ENCODE results near the gene SNAI3.

SNAI3 gene

DNA sequence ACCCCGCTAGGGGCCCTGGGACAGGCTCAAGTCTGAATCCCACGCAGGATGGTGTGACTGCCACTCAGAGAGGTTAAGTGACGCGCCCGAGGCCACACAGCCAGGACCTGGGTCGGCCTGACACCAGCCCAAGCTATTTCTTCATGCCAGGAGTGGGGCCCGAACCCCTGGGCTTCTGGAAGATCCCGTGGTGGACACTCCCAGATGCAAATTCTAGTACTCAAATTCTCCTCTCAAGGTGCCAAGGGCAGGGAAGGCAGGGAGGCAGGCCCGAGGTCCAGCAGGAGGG is 42.7 kb downstream of the SNAI3 start:
- no peak overlapping the region for H3K4me3 ChIP-seq (ENCODE audit: low read depth, low read length)
- no peak for DNase-seq (ENCODE audit: low read depth)
- TF ChIP-seq CTCF (conservative IDR thresholded peaks at IDR 0.05; ENCODE audit: low read depth, low read length): no peak

- no peak for TF ChIP-seq CTCF (conservative IDR thresholded peaks at IDR 0.05; ENCODE audit: low read depth, low read length)
Observed at GRCh38 chr16:88642881-88643643, 43.2 kb downstream of the SNAI3 start.

DNA sequence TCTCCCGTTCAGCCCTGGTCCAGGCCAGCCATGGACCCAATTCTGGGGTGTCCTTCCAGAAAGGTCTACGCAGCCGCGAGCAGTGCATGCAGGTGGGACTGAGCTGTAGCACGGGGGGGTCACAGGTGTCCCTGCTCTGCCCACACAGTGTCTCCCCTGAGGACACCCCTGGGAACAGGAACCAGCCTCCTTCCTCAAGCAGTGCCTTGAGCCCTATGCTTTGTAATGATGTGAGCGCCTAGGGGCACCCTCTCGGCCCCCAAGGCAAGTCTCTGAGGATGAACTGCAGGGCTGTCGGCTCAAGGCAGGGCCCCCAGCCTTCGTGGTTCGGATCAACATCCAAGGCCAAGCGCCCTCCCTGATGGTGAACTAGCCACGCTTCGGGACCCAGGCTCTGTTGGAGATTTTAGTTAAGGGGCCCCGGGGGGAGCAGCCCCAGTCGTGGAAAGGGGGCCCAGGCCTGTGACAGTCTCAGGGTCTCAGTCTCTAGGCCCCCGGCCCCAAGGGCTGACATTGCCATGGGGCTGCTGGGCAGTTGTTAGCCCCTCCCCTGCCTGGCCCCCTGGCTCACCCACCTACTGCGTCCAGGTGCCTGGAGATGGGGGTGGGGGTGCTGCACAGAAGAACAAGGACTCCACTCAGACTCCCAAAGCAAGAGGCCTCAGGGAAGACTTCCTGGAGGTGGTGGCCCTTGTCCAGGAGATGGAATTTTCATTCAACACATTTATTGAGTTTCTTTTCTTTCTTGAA is 45.6 kb downstream of the SNAI3 start:
- no peak for DNase-seq (ENCODE audit: low read depth)
- no peak for TF ChIP-seq CTCF (conservative IDR thresholded peaks at IDR 0.05; ENCODE audit: low read depth, low read length)
- H3K4me3 ChIP-seq (ENCODE audit: low read depth, low read length): no peak overlapping the region

More at GRCh38 chr16:88642881-88643643, 43.2 kb downstream of the SNAI3 start:
- no peak for DNase-seq (ENCODE audit: low read depth)
- no peak overlapping the region for H3K4me3 ChIP-seq (ENCODE audit: low read depth, low read length)

GRCh38 chr16:88640039-88640495 is 46.2 kb downstream of the SNAI3 start:
- no peak for DNase-seq (ENCODE audit: low read depth)
- no peak for TF ChIP-seq CTCF (conservative IDR thresholded peaks at IDR 0.05; ENCODE audit: low read depth, low read length)
- no peak overlapping the region for H3K4me3 ChIP-seq (ENCODE audit: low read depth, low read length)

DNA sequence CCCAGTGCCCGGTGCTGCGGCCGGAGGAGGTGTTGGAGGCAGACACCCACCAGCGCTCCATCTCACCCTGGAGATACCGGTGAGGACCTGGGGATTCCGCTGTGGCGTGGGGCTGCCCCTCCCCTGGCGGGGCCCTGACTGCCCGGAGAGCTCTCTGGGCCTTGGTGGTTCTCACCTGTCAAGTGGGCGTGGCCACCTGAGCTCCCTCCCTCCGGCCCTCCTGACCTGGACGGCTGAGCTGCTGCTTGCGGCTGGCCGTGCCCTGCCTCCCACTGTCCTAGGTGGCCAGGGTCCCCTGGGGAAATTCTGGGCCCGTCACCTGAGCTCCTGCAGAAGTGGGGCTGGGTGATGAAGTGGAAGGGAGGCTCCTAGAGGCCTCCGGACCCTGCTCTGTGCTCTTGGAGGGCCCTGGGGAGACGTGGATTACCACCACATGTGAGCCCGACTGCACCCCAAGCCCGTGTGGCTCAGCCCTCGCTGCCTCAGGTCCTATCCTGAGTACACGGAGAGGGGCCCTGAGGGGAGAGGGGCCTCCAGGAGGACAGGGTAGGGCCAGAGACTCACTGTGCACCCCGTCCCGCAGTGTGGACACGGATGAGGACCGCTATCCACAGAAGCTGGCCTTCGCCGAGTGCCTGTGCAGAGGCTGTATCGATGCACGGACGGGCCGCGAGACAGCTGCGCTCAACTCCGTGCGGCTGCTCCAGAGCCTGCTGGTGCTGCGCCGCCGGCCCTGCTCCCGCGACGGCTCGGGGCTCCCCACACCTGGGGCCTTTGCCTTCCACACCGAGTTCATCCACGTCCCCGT is 46.9 kb downstream of the SNAI3 start:
- DNase-seq (ENCODE audit: low read depth): no peak
- TF ChIP-seq CTCF (conservative IDR thresholded peaks at IDR 0.05; ENCODE audit: low read depth, low read length): no peak
- H3K4me3 ChIP-seq (ENCODE audit: low read depth, low read length): no peak overlapping the region

GRCh38 chr16:88638323-88639230 is 47.7 kb downstream of the SNAI3 start, which contains the start of gene IL17C:
Gene IL17C, plus strand, starts transcription at chr16:88638572. Its CDS starts 70 bp downstream, at chr16:88638642.
- no peak for DNase-seq (ENCODE audit: low read depth)
- TF ChIP-seq CTCF (conservative IDR thresholded peaks at IDR 0.05; ENCODE audit: low read depth, low read length): no peak
- no peak within 1 kb of the TSS for H3K4me3 ChIP-seq (ENCODE audit: low read depth, low read length)
